ENCODE results near the gene MYNN.
A peak's percentile ranks its signal among the peaks of the same experiment; 100 is the strongest.

Gene MYNN

GRCh38 chr3:169780742-169781141, 7.5 kb downstream of the MYNN start:
- no peak for DNase-seq

GRCh38 chr3:169781209-169781855, 8.1 kb downstream of the MYNN start:
- no peak for DNase-seq

GRCh38 chr3:169787120-169787519, 13.9 kb downstream of the MYNN start:
- no peak for DNase-seq

GRCh38 chr3:169787791-169788190, 14.6 kb downstream of the MYNN start:
- no peak for DNase-seq

GRCh38 chr3:169790219-169790618, 17.0 kb downstream of the MYNN start:
- DNase-seq: no peak

GRCh38 chr3:169790687-169791429, 17.7 kb downstream of the MYNN start:
- no peak for DNase-seq

- no peak for DNase-seq
These were observed 19.2 kb downstream of the MYNN start for GRCh38 chr3:169792359-169792758.

GRCh38 chr3:169804681-169805080, 31.5 kb downstream of the MYNN start:
- DNase-seq: no peak

- DNase-seq: no peak
These were observed 36.1 kb downstream of the MYNN start for GRCh38 chr3:169809230-169809795.

- peak; percentile 32 for DNase-seq
These were observed 38.6 kb downstream of the MYNN start for GRCh38 chr3:169811631-169812331.

GRCh38 chr3:169812332-169813235, 39.4 kb downstream of the MYNN start, which contains the start of the genes LRRC34 and LRRIQ4:
LRRC34 (minus strand) TSS chr3:169812904; CDS start chr3:169812548, 356 bp downstream.
LRRIQ4 (plus strand) TSS chr3:169812870; CDS start chr3:169821922, 9,052 bp downstream.
- peak; percentile 86 for DNase-seq

- no peak for DNase-seq
These were observed 40.1 kb downstream of the MYNN start for GRCh38 chr3:169813278-169813677.

- DNase-seq: peak; percentile 80
These were observed 40.7 kb downstream of the MYNN start for GRCh38 chr3:169813757-169814517.

- no peak for DNase-seq
These were observed 42.5 kb downstream of the MYNN start for GRCh38 chr3:169815590-169816150.

- no peak for DNase-seq
These were observed 45.1 kb downstream of the MYNN start for GRCh38 chr3:169818316-169818715.

GRCh38 chr3:169822091-169822490, 48.9 kb downstream of the MYNN start:
- DNase-seq: no peak

- no peak for DNase-seq
These were observed 49.3 kb downstream of the MYNN start for GRCh38 chr3:169822540-169822939.

- no peak for DNase-seq
These were observed 49.8 kb downstream of the MYNN start for GRCh38 chr3:169822983-169823382.

GRCh38 chr3:169825316-169825715, 52.1 kb downstream of the MYNN start:
- DNase-seq: no peak

- DNase-seq: no peak
These were observed 54.5 kb downstream of the MYNN start for GRCh38 chr3:169827712-169828111.

GRCh38 chr3:169835533-169835932, 62.3 kb downstream of the MYNN start:
- no peak for DNase-seq

All from stimulated activated CD8-positive, alpha-beta memory T cell treated with anti-CD3 and anti-CD28 coated beads, Interleukin-4, amount 100 ng/mL, for 48 hours (primary cell).